Activated CD4-positive, alpha-beta T cell treated with anti-CD3 and anti-CD28 coated beads, Interleukin-2, amount 10 ng/mL, durations not matched to agents 7 days and 5 days (primary cell): ENCODE results near the gene ATRX. TPM values are rescaled to one million over a fixed set of nuclear protein-coding genes. Genes with fewer than 3 reads are reported as not detected.
A peak's percentile ranks its signal among the peaks of the same experiment; 100 is the strongest.
"Not testable (repeated sequence)": the region's sequence is repeated elsewhere in the genome, so short reads cannot be mapped to it uniquely, and the experiment has no call there.

Experiments
- CTCF ChIA-PET: fragments of 350-600 bp; sonication (Branson Sonifier 250); formaldehyde crosslinking; loops from one replicate; lab custom pipeline; 2021; ENCODE audit warnings: antibody characterized with exemption; lab: Charles Lee
- POLR2A ChIA-PET: fragments of 350-600 bp; sonication (Branson Sonifier 250); formaldehyde crosslinking; loops from one replicate; lab custom pipeline; 2021; ENCODE audit warnings: antibody characterized with exemption; lab: Charles Lee
- DNase-seq: peaks from one replicate; pipeline ENCODE4 v3.0.0-alpha.2; 2020
- H3K27ac Mint-ChIP-seq: one replicate; pipeline ENCODE4 v1.8.0; 2021; ENCODE audit warnings: mild to moderate bottlenecking, moderate library complexity, mixed read lengths
- H3K27me3 Mint-ChIP-seq: one replicate; pipeline ENCODE4 v1.8.0; 2021; ENCODE audit warnings: mixed read lengths
- H3K36me3 Mint-ChIP-seq: one replicate; pipeline ENCODE4 v1.8.0; 2021; ENCODE audit warnings: low read depth, mixed read lengths
- H3K4me1 Mint-ChIP-seq: one replicate; pipeline ENCODE4 v1.8.0; 2021; ENCODE audit warnings: mixed read lengths
- H3K4me3 Mint-ChIP-seq: one replicate; pipeline ENCODE4 v1.8.0; 2021; ENCODE audit warnings: mild to moderate bottlenecking, moderate library complexity, mixed read lengths
- H3K9me3 Mint-ChIP-seq: one replicate; pipeline ENCODE4 v1.8.0; 2021; ENCODE audit warnings: mixed read lengths
- total RNA-seq, 2 experiments: library from RNA; stranded (reverse); gene quantifications; one replicate each; pipeline ENCODE4 v1.2.3, GENCODE V29; 2021

ATRX gene
- total RNA-seq, 2 experiments from 2014 or later: 66.4 to 70.9 TPM

GRCh38 chrX:77704881-77705280, 81.1 kb downstream of the ATRX start:
- Mint-ChIP-seq H3K4me1 (peaks cover 2% of the 10 kb centered on the region), H3K36me3 (peaks cover 34% of the 10 kb centered on the region), H3K4me3 (no peak overlapping the region), H3K27me3 (no peaks in the 10 kb centered on the region), H3K9me3 (peaks cover 2% of the 10 kb centered on the region), H3K27ac (no peak overlapping the region)
- ChIA-PET CTCF (no interaction called here), POLR2A (no interaction called here)
- DNase-seq: no peak

GRCh38 chrX:77698242-77698641, 87.8 kb downstream of the ATRX start:
- ChIA-PET POLR2A (no interaction called here), CTCF (no interaction called here)
- H3K36me3 Mint-ChIP-seq: peaks cover 30% of the 10 kb centered on the region
- no peaks in the 10 kb centered on the region for H3K9me3 Mint-ChIP-seq
- peaks cover 7% of the 10 kb centered on the region for H3K4me1 Mint-ChIP-seq
- H3K4me3 Mint-ChIP-seq: no peak overlapping the region
- no peaks in the 10 kb centered on the region for H3K27me3 Mint-ChIP-seq
- H3K27ac Mint-ChIP-seq: peak overlapping the region; percentile 36
- DNase-seq: no peak

GRCh38 chrX:77694491-77694890, 91.5 kb downstream of the ATRX start:
- POLR2A ChIA-PET: no interaction called here
- CTCF ChIA-PET: interaction anchor here (0.7 kb wide), 1 partner anchor 98 kb away, joined by 3 read pairs; no protein-coding TSS in a partner anchor
- no peak for DNase-seq
- no peak overlapping the region for H3K4me3 Mint-ChIP-seq
- peaks cover 5% of the 10 kb centered on the region for H3K4me1 Mint-ChIP-seq
- peaks cover 20% of the 10 kb centered on the region for H3K36me3 Mint-ChIP-seq
- H3K9me3 Mint-ChIP-seq: no peaks in the 10 kb centered on the region
- H3K27ac Mint-ChIP-seq: no peak overlapping the region
- no peaks in the 10 kb centered on the region for H3K27me3 Mint-ChIP-seq

- peaks cover 24% of the 10 kb centered on the region for H3K36me3 Mint-ChIP-seq
- peaks cover 4% of the 10 kb centered on the region for H3K4me1 Mint-ChIP-seq
- H3K4me3 Mint-ChIP-seq: peak overlapping the region; percentile 32
- DNase-seq: no peak
- H3K27ac Mint-ChIP-seq: no peak overlapping the region
- ChIA-PET CTCF (no interaction called here), POLR2A (no interaction called here)
- no peaks in the 10 kb centered on the region for H3K9me3 Mint-ChIP-seq
- no peaks in the 10 kb centered on the region for H3K27me3 Mint-ChIP-seq
These were observed 92.4 kb downstream of the ATRX start for GRCh38 chrX:77693594-77693993.

- Mint-ChIP-seq H3K4me3 (no peak overlapping the region), H3K36me3 (peaks cover 30% of the 10 kb centered on the region)
- CTCF ChIA-PET: no interaction called here
These were observed 94.1 kb downstream of the ATRX start for GRCh38 chrX:77691916-77692315.

GRCh38 chrX:77689376-77689775, 96.6 kb downstream of the ATRX start:
- H3K4me3 Mint-ChIP-seq: no peak overlapping the region
- no peak for DNase-seq
- H3K9me3 Mint-ChIP-seq: peaks cover 5% of the 10 kb centered on the region
- H3K27me3 Mint-ChIP-seq: no peaks in the 10 kb centered on the region
- H3K36me3 Mint-ChIP-seq: peaks cover 40% of the 10 kb centered on the region
- no peak overlapping the region for H3K27ac Mint-ChIP-seq
- ChIA-PET POLR2A (no interaction called here), CTCF (no interaction called here)
- peaks cover 3% of the 10 kb centered on the region for H3K4me1 Mint-ChIP-seq

More at GRCh38 chrX:77691916-77692315, 94.1 kb downstream of the ATRX start:
- Mint-ChIP-seq H3K27ac (no peak overlapping the region), H3K27me3 (no peaks in the 10 kb centered on the region), H3K9me3 (peaks cover 3% of the 10 kb centered on the region), H3K4me1 (peaks cover 3% of the 10 kb centered on the region)
- DNase-seq: no peak
- POLR2A ChIA-PET: no interaction called here

- H3K9me3 Mint-ChIP-seq, DNase-seq, H3K27ac Mint-ChIP-seq, H3K27me3 Mint-ChIP-seq, CTCF ChIA-PET, H3K4me3 Mint-ChIP-seq, H3K4me1 Mint-ChIP-seq, POLR2A ChIA-PET: not testable (repeated sequence)
- peaks cover 52% of the 10 kb centered on the region for H3K36me3 Mint-ChIP-seq
These were observed 100.3 kb downstream of the ATRX start for GRCh38 chrX:77685683-77686082.

- Mint-ChIP-seq H3K4me3 (no peak overlapping the region), H3K36me3 (peaks cover 18% of the 10 kb centered on the region), H3K4me1 (peaks cover 3% of the 10 kb centered on the region), H3K27me3 (no peaks in the 10 kb centered on the region), H3K9me3 (no peaks in the 10 kb centered on the region), H3K27ac (no peak overlapping the region)
- DNase-seq: no peak
- ChIA-PET POLR2A (no interaction called here), CTCF (no interaction called here)
These were observed 106.9 kb downstream of the ATRX start for GRCh38 chrX:77679144-77679543.

GRCh38 chrX:77675986-77676385, 110.0 kb downstream of the ATRX start:
- no peak for DNase-seq
- ChIA-PET POLR2A (no interaction called here), CTCF (no interaction called here)
- Mint-ChIP-seq H3K27me3 (no peaks in the 10 kb centered on the region), H3K9me3 (no peaks in the 10 kb centered on the region), H3K36me3 (peaks cover 7% of the 10 kb centered on the region), H3K4me3 (no peak overlapping the region), H3K4me1 (no peaks in the 10 kb centered on the region), H3K27ac (no peak overlapping the region)

GRCh38 chrX:77668391-77669237, 117.4 kb downstream of the ATRX start:
- no peak for DNase-seq
- H3K9me3 Mint-ChIP-seq: no peaks in the 10 kb centered on the region
- peaks cover 9% of the 10 kb centered on the region for H3K4me1 Mint-ChIP-seq
- POLR2A ChIA-PET: no interaction called here
- no peaks in the 10 kb centered on the region for H3K27me3 Mint-ChIP-seq
- CTCF ChIA-PET: interaction anchor here (0.6 kb wide), 1 partner anchor 58 kb away, joined by 3 read pairs; no protein-coding TSS in a partner anchor
- no peak overlapping the region for H3K4me3 Mint-ChIP-seq
- peak overlapping the region; percentile 54 for H3K27ac Mint-ChIP-seq
- H3K36me3 Mint-ChIP-seq: peaks cover 16% of the 10 kb centered on the region

- Mint-ChIP-seq H3K27me3 (no peaks in the 10 kb centered on the region), H3K4me3 (no peak overlapping the region), H3K27ac (no peak overlapping the region), H3K9me3 (no peaks in the 10 kb centered on the region), H3K36me3 (peaks cover 25% of the 10 kb centered on the region), H3K4me1 (no peaks in the 10 kb centered on the region)
- CTCF ChIA-PET: interaction anchor here (0.6 kb wide), 1 partner anchor 114 kb away, joined by 5 read pairs; no protein-coding TSS in a partner anchor
- POLR2A ChIA-PET: no interaction called here
- no peak for DNase-seq
These were observed 127.1 kb downstream of the ATRX start for GRCh38 chrX:77658886-77659285.

- Mint-ChIP-seq H3K4me1 (no peaks in the 10 kb centered on the region), H3K9me3 (no peaks in the 10 kb centered on the region), H3K27ac (no peak overlapping the region), H3K36me3 (peaks cover 36% of the 10 kb centered on the region), H3K27me3 (no peaks in the 10 kb centered on the region), H3K4me3 (no peak overlapping the region)
- ChIA-PET CTCF (no interaction called here), POLR2A (no interaction called here)
- no peak for DNase-seq
These were observed 133.9 kb downstream of the ATRX start for GRCh38 chrX:77652095-77652494.

GRCh38 chrX:77640702-77641101, 145.3 kb downstream of the ATRX start:
- DNase-seq: no peak
- ChIA-PET POLR2A (no interaction called here), CTCF (no interaction called here)
- H3K4me1 Mint-ChIP-seq: peaks cover 3% of the 10 kb centered on the region
- H3K36me3 Mint-ChIP-seq: peaks cover 61% of the 10 kb centered on the region
- no peak overlapping the region for H3K4me3 Mint-ChIP-seq
- peaks cover 6% of the 10 kb centered on the region for H3K9me3 Mint-ChIP-seq
- no peaks in the 10 kb centered on the region for H3K27me3 Mint-ChIP-seq
- H3K27ac Mint-ChIP-seq: no peak overlapping the region
